Epithelial cell of prostate (primary cell): Measurements from ENCODE around the gene CFH.
"Not testable (repeated sequence)": the region's sequence is repeated elsewhere in the genome, so short reads cannot be mapped to it uniquely, and the experiment has no call there.

ENCODE experiments used
- DNase-seq: peaks from one replicate; pipeline ENCODE4 v3.0.0-alpha.2; 2011; ENCODE audit warnings: low read depth, low spot score
- H3K27ac ChIP-seq: fragments of 450-650 bp; 2 replicates; pipeline ENCODE4 v1.5.1; 2017; ENCODE audit warnings: mild to moderate bottlenecking

Gene CFH

DNA sequence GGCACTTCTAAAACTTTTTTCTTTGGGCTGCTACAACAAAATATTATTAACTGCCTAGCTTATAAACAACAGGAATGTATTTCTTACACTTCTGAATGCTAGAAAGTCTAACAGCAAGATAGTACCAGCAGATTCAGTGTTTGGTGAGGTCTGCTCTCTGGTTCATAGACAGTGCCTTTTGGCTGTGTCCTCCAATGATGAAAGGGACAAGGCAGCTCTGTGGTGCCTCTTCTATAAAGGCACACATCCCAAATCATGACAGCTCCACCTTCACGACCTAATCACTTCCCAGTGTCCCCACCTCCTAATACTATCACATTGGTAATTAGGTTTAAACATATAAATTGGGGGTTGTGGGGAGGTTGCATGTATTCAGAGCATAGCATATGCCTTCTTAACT lies 9.5 kb downstream of the CFH start:
- no peak overlapping the region for H3K27ac ChIP-seq
- no peak for DNase-seq

DNA sequence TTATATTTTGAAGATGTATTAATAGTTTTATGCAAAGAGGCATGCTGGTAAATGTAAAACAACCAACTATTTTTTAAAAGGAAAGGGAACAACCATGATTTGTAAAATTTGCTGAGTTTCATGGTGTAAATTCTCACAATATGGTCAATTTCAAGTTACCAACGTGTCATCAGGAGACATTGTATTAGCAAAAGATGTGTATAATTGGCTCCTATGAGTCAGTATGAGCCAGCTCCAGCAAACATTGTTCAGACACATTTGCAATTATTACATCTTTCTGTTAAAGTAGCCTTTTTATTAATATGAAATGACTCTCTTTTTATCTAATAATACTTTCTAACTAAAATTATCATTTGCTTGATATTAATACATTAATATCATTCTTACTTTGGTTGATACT lies 15.3 kb downstream of the CFH start:
- H3K27ac ChIP-seq: no peak overlapping the region
- DNase-seq: no peak

DNA sequence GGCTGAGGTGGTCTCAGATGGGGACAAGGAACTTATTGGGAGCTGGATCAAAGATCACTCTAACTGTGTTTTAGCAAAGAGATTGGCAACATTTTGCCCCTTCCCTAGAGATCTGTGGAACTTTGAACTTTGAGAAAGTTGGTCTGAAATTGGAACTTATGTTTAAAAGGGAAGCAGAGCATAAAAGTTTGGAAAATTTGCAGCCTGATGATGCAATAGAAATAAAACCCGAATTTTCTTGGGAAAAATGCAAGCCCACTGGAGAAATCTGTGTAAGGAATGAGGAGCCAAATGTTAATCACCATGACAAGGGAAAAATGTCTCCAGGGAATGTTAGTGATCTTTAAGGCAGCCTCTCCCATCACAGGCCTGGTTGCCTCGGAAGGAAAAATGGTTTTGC lies 17.2 kb downstream of the CFH start:
- H3K27ac ChIP-seq: no peak overlapping the region
- DNase-seq: no peak

DNA sequence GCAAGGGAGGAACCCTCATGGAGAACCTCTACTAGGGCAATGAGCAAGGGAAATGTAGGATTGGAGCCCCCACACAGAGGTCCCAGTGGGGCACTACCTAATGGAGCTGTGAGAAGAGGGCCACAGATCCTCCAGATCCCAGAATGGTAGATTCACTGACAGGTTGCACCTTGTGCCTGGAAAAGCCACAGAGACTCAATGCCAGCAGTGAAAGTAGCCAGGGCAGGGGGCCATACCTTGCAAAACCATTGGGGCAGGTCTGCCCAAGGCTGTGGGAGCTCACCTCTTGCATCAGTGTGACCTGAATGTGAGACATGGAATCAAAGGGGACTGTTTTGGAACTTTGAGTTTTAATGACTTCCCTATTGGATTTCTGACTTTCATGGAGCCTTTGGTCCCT lies 17.9 kb downstream of the CFH start:
- H3K27ac ChIP-seq: no peak overlapping the region
- no peak for DNase-seq

DNA sequence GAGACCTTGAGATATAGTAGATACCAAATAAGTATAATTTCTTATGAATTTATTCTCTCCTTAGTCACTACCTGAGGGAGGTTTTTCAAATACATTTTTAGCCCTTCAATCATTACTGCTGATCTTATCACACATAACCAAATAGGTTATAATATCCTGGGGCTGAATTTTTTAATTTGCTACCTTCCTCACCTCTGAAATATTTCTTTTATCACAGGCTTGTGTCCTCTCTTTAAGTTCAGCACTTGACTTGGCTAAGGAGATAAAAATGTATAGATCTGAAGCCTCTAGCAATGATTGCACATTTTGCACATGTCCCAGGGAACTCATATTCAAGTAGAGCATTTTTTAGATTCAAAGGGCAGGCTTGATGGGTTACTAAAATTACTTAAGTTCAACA lies 23.1 kb downstream of the CFH start:
- H3K27ac ChIP-seq: no peak overlapping the region
- DNase-seq: no peak

DNA sequence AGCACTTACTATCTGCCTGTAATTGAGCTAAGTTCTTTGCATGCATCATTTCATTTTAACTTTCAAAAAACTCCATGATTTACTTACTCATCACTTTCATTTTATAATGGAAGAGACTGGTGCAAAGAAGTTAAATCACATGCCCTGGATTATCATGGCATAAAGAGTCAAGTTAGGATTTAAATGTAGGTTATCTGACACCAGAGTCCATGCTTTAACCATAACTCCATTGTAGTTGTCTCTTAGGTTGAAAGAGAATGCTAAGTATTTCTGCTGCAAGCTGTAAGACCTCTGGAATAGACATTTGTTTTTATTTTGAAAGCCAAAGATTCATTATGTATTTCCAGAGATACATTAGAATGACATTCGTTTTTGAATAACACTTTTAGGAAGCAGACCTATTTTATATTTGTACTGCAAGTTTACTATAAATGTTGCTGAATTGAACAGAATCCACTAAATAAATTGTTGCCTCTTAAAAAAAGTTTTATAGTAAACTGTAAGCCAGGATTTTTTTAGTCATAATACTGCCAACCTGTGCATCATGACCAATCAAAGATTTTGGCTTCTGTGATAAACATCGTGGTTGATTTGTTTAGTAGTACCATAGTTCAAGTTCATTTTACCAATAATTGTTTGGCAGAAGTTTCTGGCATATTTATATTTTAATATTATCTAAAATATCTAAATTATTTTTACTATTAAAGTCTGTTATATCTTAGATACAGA lies 26.1 kb downstream of the CFH start:
- DNase-seq: no peak

DNA sequence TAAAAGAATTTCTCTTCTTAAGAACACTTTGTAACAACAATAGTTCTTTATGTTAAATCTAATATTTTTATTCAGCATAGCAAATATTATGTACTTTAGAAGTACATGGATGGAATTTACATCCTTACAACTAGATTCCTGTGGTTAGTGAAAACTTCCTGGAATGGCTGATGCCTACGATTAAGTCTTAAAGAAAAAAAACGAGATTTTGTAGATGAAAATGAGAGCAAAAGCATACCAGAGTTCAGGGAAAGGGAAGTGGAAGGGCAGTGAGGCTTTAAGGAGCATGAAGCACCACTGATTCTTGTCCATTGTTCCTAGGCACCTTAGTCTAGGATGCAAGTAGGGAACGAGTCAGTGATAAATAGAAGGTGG lies 26.7 kb downstream of the CFH start:
- DNase-seq: no peak
- H3K27ac ChIP-seq: no peak overlapping the region

More for the DNA sequence above, 26.1 kb downstream of the CFH start:
- H3K27ac ChIP-seq: no peak overlapping the region

DNA sequence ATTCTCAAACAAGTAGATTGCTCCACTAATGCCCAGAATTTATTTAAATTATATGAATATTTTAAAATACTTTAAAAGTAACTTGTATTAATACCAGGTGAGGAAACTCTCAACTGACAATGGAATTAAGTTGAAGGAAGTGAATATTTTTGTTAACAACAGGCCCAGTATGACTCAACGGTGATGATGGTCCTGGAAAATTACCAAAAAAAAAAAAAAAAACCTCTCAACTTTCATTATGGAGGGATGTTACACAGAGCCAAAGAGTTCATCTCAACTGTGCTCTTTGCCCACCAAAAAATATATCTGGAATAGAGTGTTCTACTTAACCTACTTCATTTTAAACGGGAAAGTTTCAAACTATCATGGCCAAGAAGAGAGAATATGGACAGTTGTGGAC lies 28.3 kb downstream of the CFH start:
- H3K27ac ChIP-seq: peak overlapping the region; percentile 11
- no peak for DNase-seq

DNA sequence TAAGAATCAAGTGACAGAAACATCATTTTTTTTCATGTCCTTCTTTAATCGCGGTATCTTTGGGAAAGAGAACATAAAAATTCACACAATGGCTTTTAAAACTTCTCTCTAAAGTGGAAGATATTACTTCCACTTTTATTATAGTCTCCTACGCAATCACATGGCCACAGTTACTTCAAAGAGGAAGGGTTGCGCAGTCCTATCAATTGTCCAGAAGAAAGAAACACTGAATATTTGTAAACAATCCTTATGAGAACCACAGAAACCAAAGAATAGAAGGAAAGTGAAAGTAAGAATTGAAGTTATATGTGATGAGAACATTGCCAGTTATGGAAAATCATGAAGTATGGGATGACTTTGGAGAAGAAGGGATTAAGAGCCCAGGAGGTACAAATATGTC lies 32.6 kb downstream of the CFH start:
- no peak overlapping the region for H3K27ac ChIP-seq
- DNase-seq: no peak

DNA sequence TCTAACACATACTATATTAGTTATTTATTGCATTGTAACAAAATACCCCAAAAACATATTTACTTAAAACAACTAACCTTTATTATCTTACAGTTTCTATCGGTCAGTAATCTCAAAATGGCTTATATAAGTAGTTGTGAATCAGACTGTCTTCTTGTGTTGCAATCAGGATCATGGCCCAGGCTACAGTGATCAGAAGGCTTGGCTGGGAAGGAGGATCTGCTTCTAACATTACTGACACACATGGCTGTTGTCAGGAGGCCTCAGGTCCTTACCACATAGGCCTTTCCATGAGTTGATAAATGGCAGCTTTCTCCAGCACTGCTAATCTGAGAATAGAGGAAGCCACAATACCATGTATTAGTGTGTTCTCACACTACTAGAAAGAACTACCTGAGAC lies 33.7 kb downstream of the CFH start:
- DNase-seq: no peak
- H3K27ac ChIP-seq: no peak overlapping the region

DNA sequence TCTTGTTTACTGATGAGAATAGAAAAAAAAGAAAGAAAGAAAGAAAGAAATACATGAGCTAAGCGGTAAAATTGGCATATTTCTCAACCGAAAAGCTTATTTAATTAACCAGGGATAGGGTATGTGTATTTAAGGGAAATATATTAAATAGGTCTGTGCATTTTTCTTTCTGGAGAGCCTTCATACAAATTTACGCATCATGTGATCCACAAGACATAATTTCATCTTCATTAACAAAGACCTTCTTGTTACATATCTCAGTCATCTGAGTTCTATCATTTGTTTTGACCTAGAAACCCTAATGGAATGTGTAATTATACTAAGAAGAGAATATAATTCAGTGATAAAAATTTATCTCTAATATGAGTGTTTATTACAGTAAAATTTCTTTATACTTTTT lies 37.2 kb downstream of the CFH start:
- DNase-seq: no peak
- no peak overlapping the region for H3K27ac ChIP-seq

DNA sequence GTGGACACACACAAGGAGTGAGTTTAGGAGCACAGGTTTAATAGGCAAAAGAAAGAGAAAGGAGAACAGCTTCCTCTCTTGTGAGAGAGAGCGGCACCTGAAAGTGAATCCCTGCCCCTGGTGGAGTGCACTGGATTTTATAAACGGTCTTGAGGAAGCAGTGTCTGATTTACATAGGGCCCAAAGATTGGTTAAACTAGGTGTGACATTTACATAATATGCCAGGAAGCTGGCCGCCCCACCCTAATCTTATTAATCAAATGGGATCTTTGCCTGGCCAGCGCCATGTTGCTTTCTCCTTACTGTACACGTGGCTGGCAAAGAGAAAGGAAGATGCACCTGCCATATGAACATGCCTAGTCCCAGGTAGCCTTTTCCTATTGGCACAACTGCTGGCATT lies 38.7 kb downstream of the CFH start:
- DNase-seq: no peak
- H3K27ac ChIP-seq: no peak overlapping the region

DNA sequence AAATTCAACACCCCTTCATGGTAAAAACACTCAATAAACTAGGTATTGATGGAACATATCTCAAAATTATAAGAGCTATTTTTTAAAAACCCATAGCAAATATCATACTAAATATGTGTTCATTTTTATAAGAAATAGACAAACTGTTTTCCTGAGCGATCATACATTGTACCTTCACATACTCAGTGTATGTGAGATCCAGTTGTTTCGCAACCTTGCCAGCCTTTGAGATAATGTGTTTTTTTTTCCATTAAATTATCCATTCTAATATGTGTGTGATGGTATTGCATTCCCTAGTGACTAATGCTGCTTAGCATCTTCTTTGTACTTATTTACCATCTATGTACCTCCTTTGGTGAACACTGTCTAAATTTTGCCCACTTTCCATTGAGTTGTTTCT lies 47.1 kb downstream of the CFH start:
- DNase-seq: no peak
- H3K27ac ChIP-seq: no peak overlapping the region

DNA sequence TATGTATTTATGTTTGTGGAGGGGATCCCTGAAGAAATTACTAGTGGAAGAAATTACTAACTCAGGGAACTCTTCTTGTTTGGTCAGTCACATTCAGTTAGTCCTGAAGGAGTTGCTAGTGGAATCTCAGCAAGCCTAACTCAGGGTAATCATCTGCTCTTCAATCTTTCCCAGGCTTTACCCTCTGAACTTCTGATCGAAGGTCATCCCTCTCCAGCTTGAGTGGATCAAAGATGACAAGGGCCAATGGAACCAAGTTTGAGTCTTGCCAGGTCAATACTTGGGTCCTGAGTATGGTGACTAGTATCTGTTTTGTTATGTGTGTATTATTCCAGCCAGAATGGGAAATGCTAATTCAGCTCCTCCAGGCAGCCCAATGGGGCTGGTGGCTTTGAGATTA lies 49.3 kb downstream of the CFH start:
- no peak overlapping the region for H3K27ac ChIP-seq
- no peak for DNase-seq

DNA sequence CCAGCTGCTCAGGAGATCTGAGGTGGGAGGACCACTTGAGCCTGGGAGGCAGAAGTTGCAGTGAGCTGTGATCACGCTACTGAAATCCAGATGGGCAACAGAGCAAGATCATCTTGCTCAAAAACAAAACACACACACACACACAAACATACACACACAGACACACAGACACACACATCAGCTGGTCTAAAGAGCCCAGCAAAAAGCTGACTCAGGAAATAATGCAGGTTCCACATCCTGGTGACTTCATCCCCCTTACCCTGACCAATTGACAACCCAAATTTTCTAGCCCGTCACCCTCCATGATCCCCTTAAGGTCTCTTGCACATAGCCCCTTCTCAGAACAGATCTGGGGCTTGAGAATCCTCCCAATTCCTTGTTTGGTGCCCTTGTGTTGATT lies 58.0 kb downstream of the CFH start:
- not testable (repeated sequence) for DNase-seq, H3K27ac ChIP-seq

DNA sequence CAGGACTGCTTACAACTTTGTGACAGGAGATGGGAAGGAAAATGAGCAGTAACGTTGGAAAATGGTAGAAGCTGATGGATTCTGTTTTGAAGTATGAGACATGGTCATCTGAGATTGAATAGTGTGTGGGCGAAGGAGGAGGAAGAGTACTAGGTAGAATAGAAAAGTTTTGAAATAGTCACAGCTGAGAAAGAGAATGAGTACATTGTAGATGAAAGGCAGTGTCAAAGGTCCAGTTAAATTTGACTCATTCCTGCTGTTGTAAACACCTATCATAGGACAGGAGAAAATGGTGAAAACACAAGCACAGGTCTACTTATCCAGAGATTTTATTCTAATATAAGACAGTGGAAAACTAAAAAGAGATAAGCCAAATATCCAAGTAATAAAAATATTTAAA lies 66.0 kb downstream of the CFH start:
- H3K27ac ChIP-seq: no peak overlapping the region
- DNase-seq: no peak

DNA sequence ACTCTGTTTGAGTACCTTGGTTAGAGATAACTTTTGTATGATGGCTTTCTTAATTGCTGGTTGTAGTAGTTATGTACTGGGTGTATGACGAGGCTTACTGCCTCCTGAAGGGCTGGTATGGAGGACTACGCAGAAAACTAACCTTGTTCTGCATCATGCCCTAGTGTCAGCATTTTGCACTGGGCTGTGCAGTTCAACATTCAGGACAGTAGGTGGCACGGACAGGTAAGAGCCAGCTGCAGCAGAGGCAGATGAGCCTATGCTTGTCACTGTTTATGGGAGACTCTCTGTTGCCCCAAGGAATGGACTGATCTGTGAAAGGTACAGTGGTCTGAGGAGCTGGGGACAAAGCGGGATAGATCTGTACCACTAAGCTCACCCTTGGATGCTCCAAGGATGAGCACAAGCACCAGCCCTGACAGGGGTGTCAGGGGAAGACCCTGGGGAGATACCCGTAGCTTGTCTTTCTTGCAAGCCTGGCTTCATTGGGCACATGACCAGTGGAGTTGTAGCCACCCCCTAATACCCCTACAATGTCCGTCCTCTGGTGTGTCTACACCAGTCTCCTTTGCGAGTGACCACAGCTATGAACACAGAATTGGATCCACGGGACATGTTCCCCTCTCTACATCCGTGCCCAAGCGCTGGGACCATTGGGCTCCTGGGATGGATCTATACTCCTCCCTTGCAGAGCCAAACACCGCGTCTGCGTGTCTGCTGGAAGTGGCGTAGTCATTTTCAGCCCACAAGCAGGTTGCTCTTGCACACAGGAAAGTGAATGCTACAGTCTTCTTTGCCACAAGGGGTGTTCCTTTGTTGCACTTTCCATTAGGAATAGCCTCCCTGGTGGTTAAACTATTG lies 71.7 kb downstream of the CFH start:
- DNase-seq: peak; percentile 37
- no peak overlapping the region for H3K27ac ChIP-seq

DNA sequence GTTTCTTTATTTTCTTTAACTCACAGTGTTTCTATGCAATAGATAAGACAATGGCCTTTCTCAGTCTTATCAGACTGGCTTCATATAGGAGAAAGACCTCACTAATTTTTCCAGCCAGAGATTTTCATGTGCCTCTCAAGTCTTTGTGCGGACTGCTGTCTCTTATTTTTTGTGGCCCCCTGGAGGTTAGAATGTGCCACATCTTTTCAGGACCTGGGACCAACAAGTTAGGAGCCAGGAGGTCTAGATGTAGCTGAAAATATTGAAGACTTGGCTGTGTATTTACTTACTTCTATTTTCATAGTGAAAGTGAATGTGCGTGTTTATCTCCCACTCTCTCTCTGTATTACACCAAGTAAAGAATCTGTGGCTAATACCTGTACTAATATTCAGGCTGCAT lies 80.7 kb downstream of the CFH start:
- DNase-seq: no peak
- no peak overlapping the region for H3K27ac ChIP-seq

DNA sequence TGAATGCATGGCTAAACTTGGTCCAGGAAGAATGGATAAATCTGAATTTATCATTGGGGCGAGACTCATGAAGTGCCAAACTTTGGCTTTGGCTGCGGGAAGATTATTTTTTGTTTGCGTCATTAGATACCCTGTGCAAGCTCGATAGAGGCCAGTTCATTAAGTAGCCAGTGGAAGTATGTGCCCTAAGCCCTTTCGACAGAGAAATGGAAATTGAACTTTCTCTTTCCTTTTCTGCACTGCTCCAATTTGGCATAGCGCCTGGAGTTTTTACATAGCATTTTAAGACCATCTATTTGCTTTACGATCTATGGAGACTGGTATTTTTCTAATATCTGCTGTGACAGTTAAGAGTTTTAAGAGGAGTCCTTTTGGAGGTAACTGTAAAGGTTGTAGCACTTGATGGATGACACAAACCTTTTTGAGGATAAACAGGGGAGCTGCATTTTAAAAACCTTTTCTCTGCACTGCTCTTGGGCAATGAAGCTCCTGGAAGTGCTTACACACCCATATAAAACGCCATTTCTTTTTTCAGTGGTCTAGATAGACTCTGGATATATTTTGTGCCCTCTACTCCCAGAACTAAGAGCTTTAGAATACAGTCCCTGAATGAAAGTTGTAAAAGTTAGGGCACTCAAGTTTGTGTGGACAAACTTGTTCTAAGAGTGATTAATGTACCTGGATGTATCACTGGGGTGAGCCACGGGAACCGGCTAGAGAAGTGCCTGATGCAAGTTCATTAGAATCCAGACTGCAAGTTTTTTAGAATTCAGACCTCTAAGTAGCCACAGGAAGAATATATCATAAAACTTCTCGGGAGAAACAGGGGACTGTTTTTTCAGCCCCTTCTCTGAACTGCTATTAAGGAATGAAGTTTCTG lies 81.5 kb downstream of the CFH start:
- DNase-seq: peak; percentile 5
- no peak overlapping the region for H3K27ac ChIP-seq

DNA sequence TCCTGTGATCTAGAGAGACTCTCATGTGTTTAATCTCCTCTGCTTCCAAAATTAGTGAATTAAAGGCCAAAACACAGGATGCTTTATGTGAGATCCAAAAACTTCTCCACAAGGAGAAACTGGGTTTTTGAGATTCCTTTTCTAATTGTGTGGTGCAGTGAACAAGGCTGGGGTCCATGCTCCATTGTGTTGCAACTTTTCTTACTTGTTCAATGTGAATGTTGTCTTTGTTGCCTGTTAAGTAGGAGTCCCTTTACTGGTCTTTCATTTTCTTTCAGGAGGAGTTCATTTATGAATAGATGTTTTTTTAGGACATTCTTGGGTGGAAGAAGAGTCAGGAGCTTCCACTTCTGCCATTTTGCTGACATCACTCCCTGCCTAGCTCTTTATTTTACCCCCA lies 82.2 kb downstream of the CFH start:
- no peak overlapping the region for H3K27ac ChIP-seq
- no peak for DNase-seq

DNA sequence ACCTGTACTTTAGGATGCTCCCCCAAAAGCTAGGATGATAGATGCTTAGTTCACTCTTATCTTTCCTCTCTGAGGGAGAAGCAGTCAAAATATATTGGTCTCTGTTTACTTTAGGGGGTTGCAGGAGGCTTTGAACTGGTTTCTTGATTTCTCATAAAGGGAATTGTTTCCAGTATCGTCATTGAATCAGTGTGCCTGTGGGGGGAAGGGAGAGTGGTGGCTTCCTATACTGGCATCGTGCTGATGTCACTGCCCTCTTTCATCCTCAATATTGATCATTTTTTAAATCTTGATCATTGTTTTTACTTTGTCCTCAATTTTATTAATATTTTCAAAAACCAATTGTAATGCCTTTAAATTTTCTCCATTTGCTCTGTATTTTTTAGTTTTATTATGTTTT lies 82.6 kb downstream of the CFH start:
- no peak for DNase-seq
- no peak overlapping the region for H3K27ac ChIP-seq
